ENCODE data around the gene AP1S2.
A peak's percentile ranks its signal among the peaks of the same experiment; 100 is the strongest.

AP1S2 gene

DNA sequence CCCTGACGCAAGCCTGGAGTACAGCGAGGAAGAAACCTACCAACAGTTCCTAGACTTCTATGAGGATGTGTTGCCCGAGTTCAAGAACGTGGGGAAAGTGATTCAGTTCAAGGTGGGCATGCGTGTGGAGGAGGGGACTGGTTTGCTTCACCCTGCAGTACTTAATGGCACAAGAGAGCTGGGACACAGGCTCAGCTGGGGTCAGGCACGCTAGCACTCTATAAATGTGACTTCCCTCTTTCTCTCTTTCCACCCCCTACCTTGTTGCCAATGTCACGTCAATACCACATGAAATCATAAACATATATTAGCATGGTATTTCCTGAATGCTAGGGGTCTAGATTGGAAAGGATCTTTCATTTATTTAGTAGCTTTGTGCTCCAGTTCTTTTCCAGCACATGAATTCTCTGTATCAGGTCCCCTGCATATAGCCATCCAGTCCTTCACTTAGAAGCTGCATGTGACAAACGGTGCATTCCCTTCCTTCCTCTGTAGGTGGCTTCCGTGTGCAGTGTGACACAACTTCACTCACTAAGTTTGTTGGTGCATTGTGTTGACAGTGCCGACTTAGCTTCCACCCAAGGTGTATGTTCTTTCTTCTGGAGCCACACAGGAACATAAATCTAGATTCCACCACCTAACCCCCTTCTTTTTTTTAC, 38.7 kb downstream of the AP1S2 start:
- peak; percentile 42 for DNase-seq (ENCODE audit: low read depth, low spot score)
- no peak overlapping the region for H3K4me3 ChIP-seq (ENCODE audit: low read length)

DNA sequence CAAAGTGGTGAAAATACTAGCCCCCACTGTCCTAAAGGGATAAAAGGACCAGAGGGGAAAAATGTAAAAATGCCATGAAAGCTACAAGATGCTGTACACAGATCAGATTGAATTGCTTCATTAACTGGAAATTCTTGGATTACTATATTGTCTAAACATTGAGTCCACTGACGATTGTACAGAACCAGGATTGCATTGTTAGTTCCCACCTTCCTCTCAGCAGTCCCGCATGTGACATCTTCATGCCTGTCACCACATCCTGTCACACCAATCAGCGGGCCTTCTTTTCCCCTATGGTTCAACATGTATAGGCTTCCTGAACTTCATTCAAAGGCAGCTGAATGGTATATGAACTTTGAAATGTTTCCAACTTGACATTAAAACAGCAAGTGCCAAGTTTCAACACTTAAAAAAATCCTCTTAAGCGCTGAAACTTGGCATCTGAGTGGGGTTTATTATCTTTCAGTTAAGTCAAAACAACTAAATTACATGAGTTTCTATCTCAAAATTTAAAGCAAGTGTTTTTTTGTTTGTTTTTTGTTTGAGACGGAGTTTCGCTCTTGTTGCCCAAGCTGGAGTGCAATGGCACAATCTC, 39.7 kb downstream of the AP1S2 start:
- H3K4me3 ChIP-seq (ENCODE audit: low read length): no peak overlapping the region
- no peak for DNase-seq (ENCODE audit: low read depth, low spot score)

DNA sequence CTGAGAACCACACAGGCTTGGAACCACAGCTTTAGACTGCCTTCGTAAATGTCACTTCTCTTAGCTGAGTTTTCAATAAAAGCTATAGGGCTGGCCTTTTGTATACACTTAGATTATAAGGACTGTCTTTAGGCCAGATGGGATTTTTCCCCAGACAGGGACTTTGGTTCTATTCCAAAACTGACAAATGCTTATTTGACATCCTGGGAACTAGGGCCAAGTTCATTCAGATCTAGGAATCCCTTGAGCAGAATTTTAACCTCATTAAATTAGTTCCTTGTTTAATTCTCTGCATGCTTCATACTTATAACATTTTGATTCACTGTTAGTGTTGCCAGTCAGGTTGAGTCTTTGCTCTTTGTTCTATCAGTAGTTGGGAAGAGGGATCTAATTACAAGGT, 41.2 kb downstream of the AP1S2 start:
- no peak overlapping the region for H3K4me3 ChIP-seq (ENCODE audit: low read length)
- no peak for DNase-seq (ENCODE audit: low read depth, low spot score)

DNA sequence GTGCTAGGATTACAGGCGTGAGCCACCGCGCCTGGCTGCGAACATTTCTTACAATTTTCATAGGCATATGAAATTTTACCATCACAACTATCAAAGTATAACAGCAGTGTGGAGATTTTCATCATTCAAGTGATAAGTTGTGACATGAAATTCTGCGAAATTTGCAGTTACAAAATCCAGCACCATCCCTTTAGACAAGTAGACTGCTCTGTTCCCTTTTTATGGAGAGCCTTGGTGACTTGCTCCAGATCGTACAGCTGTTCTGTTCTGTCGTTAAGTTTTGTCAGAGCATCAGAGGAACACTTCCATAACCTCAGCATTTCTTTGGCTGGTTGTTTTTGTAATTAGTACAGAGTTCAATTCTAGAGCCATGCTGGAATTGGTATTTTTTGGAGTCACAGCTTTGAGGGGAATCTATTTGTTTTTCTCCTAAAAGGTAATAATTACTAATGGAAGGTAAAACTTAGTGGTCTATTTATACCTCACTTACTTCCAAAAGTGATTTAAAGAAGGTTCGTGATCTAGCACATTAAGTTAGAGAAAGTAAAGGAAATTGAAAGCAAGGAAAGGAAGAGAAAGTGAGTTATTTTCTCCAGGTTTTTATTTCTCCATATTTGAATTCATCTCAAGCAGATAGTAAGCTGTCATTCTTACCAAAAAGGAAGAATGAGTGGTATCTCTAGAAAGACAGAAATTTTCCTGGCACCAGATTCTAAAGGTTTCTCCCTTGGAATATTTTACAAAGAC, 42.2 kb downstream of the AP1S2 start:
- DNase-seq (ENCODE audit: low read depth, low spot score): no peak
- H3K4me3 ChIP-seq (ENCODE audit: low read length): no peak overlapping the region

DNA sequence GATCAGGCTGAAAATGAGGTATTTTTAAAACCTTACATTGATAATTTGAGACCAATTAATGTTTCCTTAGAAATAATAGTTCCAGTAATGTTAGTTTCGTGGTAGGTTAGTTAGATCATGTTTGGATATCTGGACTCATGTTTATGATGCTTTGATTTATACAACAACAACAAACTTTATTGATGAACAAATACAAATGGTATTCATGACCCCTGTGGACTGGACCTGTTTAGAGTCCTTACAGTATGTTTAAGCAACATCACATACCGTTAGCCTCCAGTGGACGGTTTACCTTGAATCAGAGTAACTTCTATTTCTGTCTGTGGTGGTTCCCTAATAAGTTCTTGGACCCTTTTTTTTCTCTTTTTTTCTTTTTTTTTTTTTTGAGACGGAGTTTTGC, 46.4 kb downstream of the AP1S2 start:
- DNase-seq (ENCODE audit: low read depth, low spot score): no peak
- no peak overlapping the region for H3K4me3 ChIP-seq (ENCODE audit: low read length)

DNA sequence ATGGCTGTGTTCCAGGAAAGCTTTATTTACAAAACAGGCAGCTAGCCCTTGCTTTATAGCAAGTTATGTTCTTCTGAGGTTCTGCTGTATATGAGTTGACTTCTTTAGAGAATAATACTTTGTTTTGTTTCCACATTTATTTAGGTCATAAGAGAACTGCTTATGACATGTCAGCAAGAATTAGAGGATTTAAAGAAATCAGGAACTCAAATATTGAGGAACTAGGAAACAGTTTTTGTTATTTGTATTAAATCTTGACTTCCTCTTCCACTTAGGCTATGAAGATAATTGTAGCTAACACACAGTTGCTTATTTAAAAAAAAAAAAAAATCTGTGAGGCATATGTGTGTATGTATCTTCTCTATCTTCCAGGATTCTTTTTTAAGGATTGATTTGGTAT, 50.0 kb downstream of the AP1S2 start:
- H3K4me3 ChIP-seq (ENCODE audit: low read length): no peak overlapping the region
- DNase-seq (ENCODE audit: low read depth, low spot score): no peak

DNA sequence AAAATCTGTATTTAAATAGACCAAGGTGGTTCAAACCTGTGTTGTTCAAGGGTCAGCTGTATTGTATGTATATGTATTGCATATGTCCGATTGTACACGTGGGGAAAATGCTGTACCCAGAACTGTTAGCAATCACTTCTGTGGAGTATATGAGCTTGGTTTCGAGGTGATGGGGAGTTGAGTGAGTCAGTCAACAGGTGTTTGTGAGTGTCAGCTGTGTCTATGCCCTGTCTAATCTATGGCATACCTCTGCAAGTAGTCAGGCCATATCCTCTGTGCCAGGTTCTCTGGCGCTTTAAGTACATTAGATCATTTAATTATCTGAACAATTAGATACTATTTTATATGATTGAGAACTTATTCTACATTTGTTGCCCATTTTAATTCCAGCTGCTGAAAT, 56.9 kb downstream of the AP1S2 start:
- no peak for DNase-seq (ENCODE audit: low read depth, low spot score)
- no peak overlapping the region for H3K4me3 ChIP-seq (ENCODE audit: low read length)

DNA sequence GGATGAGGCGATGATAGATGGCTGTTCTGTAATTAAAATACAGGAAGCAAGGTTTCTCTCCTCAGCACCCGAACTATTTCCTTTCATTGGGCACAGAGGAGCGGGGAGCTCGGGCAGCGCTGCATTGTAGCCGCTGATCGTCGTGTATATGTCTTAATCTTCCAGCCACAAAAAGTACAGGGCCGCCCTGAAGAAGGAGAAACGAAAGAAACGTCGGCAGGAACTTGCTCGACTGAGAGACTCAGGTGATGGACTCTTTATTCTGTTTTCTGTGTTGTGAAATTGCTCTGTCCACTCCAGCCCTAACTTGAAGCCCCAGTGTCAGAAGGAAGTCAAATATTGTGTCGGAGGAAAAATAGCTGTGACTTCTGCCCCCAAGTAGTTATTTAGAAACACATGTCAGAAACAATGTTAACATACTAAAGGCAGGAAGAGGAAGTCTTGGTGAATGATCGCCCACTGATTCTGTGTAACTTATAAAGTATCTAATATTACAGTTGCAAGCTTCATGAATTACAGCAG, 63.8 kb downstream of the AP1S2 start:
- DNase-seq (ENCODE audit: low read depth, low spot score): no peak

DNA sequence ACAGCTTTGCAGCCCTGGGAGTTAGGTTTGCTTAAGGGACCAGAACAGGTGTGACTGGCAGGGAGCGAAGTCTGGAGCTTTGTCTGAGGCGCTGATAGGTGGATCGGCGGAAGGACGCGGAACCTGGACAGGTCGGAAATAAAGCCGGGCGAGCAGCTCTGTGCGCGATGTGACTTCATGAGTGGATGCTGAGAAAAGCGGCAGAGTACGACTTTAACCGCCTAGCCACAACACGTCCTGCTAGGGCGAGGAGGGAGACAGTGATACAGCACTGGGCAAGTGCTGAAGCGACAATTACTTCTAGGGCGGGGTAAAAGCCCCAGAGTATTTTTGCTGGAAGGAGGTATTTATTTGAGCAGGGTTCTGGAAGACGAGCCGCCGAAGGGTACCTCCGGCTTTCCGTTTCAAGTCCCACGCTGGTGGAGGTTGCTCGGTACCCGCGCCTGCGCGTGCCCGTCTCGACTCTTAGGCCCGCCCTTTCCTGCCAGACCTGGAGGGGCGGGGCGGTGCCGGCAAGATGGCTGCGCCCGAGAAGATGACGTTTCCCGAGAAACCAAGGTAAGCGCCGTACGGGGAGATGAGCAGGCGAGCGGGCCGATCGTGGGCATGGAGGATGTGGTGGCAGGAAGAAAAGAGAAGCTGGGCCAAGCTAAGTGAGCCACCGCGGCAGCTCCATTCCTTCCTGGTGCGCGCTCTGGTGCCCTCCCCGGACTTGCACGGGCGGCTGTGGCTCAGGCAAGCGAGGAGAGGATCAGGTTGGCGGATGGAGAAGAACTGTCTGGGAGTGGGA, 64.4 kb downstream of the AP1S2 start, which contains the start of gene ZRSR2:
ZRSR2 (plus strand) TSS at position 506 of the 790 bp plus-strand sequence; CDS start at position 518, 12 bp downstream.
- DNase-seq (ENCODE audit: low read depth, low spot score): peak; percentile 76
- peak within 1 kb of the TSS; percentile 72 for H3K4me3 ChIP-seq (ENCODE audit: low read length)

More for the DNA sequence above, 63.8 kb downstream of the AP1S2 start:
- peak overlapping the region; percentile 72 for H3K4me3 ChIP-seq (ENCODE audit: low read length)

DNA sequence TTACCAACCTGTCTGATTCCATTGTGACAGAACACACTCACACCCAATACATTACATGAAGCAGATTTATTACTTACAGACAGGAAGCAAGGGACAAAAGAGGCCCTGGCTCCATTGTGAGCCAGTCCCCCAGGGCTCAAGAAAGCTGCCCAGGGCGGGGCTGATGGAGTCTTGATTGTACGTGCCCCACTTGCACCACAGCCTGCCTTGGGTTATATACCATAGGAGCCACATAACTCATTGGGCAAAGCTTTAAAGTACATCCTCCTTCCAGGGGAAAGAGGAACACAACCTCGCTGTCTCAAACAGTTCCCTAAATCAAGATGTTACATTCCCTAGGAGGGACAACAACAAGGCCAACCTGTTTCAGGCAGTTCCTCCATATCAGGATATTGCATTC, 67.7 kb downstream of the AP1S2 start:
- DNase-seq (ENCODE audit: low read depth, low spot score): no peak
- H3K4me3 ChIP-seq (ENCODE audit: low read length): no peak overlapping the region

DNA sequence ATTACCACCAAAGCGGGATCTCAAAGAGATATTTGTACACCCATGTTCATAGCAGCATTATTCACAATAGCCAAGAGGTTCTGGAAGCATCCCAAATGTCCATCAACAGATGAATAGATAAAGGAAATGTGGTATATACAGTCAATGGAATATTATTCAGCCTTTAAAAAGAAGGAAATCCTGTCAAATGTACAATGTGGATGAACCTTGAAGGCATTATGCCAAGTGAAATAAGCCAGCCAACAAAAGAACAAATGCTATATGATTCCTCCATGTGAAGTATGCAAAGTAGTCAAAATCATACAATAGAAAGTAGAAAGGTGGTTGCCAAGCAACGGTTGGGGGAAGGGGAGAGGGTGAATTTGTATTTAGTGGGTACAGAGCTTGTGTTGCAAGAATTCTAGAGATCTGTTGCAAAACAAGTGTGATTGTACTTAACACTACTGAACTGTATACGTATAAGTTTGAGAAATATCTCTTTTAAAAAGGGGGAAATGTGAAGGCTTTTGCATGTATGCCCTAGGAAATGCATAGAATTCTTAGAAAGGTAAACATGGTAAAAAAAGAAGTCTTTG, 69.3 kb downstream of the AP1S2 start:
- H3K4me3 ChIP-seq (ENCODE audit: low read length): no peak overlapping the region
- DNase-seq (ENCODE audit: low read depth, low spot score): no peak

DNA sequence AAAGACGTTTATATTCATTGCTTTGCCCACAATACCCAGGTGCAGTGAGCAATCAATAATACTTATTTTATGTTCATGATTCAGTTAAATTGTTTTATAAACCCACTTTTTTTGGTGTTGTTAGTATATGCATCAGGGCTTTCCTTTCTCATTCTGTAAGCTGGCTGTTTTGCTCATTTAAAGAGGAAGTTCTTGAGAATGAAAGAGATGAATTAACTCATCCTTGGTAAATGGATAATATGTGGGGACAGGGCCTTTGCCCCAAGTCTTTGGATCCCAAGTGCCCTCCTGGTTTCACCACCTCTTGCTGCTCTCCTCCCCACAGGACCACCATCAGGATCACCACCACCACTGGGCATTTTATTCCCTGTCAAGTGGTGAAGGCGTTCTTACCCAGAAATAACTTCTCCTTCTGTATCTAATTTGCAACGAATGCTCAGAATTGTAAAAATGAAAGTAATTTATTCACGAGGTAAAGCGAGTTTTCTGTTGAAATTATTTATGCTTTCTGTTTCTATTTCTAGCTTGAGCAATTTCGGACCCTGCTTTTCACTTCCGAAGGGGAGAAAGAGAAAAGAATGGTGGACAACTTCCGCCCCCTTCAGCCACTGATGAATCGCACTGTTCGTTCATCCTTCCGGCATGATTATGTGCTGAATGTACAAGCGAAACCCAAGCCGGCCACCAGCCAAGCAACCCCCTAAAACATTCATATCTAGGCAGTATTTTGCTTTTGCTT, 72.5 kb downstream of the AP1S2 start:
- no peak for DNase-seq (ENCODE audit: low read depth, low spot score)
- H3K4me3 ChIP-seq (ENCODE audit: low read length): no peak overlapping the region

Data from Jurkat, Clone E6-1 (cell line).